ENCODE results near the gene CA12.
"Not testable (repeated sequence)": the region's sequence is repeated elsewhere in the genome, so short reads cannot be mapped to it uniquely, and the experiment has no call there.

CA12 gene

GRCh38 chr15:63332367-63333124 lies 49.1 kb downstream of the CA12 start:
- no peak for DNase-seq

GRCh38 chr15:63331456-63331855 lies 50.2 kb downstream of the CA12 start:
- DNase-seq, result no peak

GRCh38 chr15:63330926-63331325 lies 50.7 kb downstream of the CA12 start:
- no peak for DNase-seq

GRCh38 chr15:63329567-63330350 lies 51.9 kb downstream of the CA12 start:
- DNase-seq, result no peak

GRCh38 chr15:63327648-63328421 lies 53.8 kb downstream of the CA12 start:
- no peak for DNase-seq

- peak; percentile 26 for DNase-seq
Measured at GRCh38 chr15:63324770-63325169, 56.9 kb downstream of the CA12 start.

- peak; percentile 11 for DNase-seq
Measured at GRCh38 chr15:63323798-63324563, 57.7 kb downstream of the CA12 start.

- no peak for DNase-seq
Measured at GRCh38 chr15:63322541-63322940, 59.1 kb downstream of the CA12 start.

GRCh38 chr15:63321462-63321861 lies 60.2 kb downstream of the CA12 start:
- DNase-seq, result no peak

GRCh38 chr15:63320981-63321380 lies 60.7 kb downstream of the CA12 start:
- not testable (repeated sequence) for DNase-seq

- DNase-seq, result not testable (repeated sequence)
Measured at GRCh38 chr15:63320446-63320845, 61.2 kb downstream of the CA12 start.

GRCh38 chr15:63319065-63319464 lies 62.6 kb downstream of the CA12 start:
- DNase-seq, result no peak

- no peak for DNase-seq
Measured at GRCh38 chr15:63318344-63318743, 63.3 kb downstream of the CA12 start.

GRCh38 chr15:63314409-63314808 lies 67.2 kb downstream of the CA12 start:
- no peak for DNase-seq

GRCh38 chr15:63313825-63314224 lies 67.8 kb downstream of the CA12 start:
- no peak for DNase-seq

- no peak for DNase-seq
Measured at GRCh38 chr15:63312286-63312685, 69.4 kb downstream of the CA12 start.

GRCh38 chr15:63310646-63311045 lies 71.0 kb downstream of the CA12 start:
- no peak for DNase-seq

GRCh38 chr15:63308947-63309346 lies 72.7 kb downstream of the CA12 start:
- no peak for DNase-seq

- no peak for DNase-seq
Measured at GRCh38 chr15:63308491-63308890, 73.2 kb downstream of the CA12 start.

- no peak for DNase-seq
Measured at GRCh38 chr15:63306492-63307073, 75.1 kb downstream of the CA12 start.

- DNase-seq, result no peak
Measured at GRCh38 chr15:63305260-63305659, 76.4 kb downstream of the CA12 start.

- no peak for DNase-seq
Measured at GRCh38 chr15:63301088-63301487, 80.6 kb downstream of the CA12 start.

All from stimulated activated CD4-positive, alpha-beta T cell treated with anti-CD3 and anti-CD28 coated beads, Interleukin-15, amount 100 ng/mL, for 24 hours (primary cell).